Breast epithelium (tissue), 3 donors: ENCODE measurements around the gene SPARCL1.

Source experiments
- POLR2A ChIP-seq: fragments of 450-650 bp; IDR thresholded peaks from one replicate; pipeline ENCODE4 v1.6.1; 2016; ENCODE audit warnings: antibody characterized with exemption, mild to moderate bottlenecking, moderate library complexity
- POLR2AphosphoS5 ChIP-seq, 3 donors: sonication (generic); formaldehyde crosslinking; IDR thresholded peaks; one replicate each; pipeline ENCODE4 v1.6.1; 2017; ENCODE audit warnings: antibody characterized with exemption in 3 of 3
- TF ChIP-seq, protein P1 (sequence below), 3 donors: fragments of 450-650 bp; IDR thresholded peaks; one replicate each; pipeline ENCODE4 v1.5.1; 2016 to 2017; ENCODE audit warnings: antibody characterized with exemption in 3 of 3, mild to moderate bottlenecking in 3 of 3, moderate library complexity in 3 of 3

DNA sequence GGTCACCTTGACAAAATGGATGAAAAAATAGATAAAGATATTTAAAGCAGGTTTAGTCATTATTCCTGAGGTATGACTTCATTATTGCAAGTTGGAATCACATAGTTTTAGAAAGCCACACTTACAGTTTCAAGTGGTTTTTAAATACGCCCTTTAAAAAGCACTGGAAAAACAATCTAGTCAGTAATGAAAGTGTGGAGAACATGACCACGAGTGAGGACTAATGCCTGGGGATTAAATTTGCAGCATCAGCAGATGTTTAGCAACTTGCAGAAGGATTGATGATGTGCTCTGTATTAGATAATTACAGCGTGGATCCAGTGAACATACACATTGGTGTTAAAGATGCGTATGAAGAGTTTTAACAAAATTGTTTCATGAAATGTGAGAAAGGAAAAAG is 5.9 kb downstream of the SPARCL1 start:
- TF ChIP-seq, protein P1, sequence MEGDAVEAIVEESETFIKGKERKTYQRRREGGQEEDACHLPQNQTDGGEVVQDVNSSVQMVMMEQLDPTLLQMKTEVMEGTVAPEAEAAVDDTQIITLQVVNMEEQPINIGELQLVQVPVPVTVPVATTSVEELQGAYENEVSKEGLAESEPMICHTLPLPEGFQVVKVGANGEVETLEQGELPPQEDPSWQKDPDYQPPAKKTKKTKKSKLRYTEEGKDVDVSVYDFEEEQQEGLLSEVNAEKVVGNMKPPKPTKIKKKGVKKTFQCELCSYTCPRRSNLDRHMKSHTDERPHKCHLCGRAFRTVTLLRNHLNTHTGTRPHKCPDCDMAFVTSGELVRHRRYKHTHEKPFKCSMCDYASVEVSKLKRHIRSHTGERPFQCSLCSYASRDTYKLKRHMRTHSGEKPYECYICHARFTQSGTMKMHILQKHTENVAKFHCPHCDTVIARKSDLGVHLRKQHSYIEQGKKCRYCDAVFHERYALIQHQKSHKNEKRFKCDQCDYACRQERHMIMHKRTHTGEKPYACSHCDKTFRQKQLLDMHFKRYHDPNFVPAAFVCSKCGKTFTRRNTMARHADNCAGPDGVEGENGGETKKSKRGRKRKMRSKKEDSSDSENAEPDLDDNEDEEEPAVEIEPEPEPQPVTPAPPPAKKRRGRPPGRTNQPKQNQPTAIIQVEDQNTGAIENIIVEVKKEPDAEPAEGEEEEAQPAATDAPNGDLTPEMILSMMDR (IDR thresholded peaks at IDR 0.05): no peak
- TF ChIP-seq POLR2AphosphoS5 (IDR thresholded peaks at IDR 0.05) (no peak), POLR2A (no peak)
